ENCODE measurements around the gene FRMD4B. TPM values are rescaled to one million over a fixed set of nuclear protein-coding genes. Genes with fewer than 3 reads are reported as not detected.

The FRMD4B gene
- total and polyA plus RNA-seq, 2 donors (not counting 3 experiments of a cell fraction or from before 2014, with no cell fraction given): 66.4 to 89.7 TPM

GRCh38 chr3:69320871-69321271 lies 65.0 kb downstream of the FRMD4B start:
- no TSS peak for BruUV-seq (replicated peaks)
- POLR2A ChIA-PET: interaction anchor here (0.7 kb wide), 1 partner anchor 10 kb away, joined by 3 read pairs; no protein-coding TSS in a partner anchor
- CTCF ChIA-PET: interaction anchor here (0.8 to 3.5 kb wide), 9 partner anchors 9 to 160 kb away, joined by 3 to 16 read pairs (median 4); partner anchors contain the start of gene FRMD4B
- Histone ChIP-seq H4K20me1 (replicated peaks; ENCODE audit: control insufficient read depth, extremely low read depth, insufficient read depth, low read length) (peaks cover 7% of the 10 kb centered on the region), H3K9ac (replicated peaks; ENCODE audit: extremely low read depth, insufficient read depth, low read length) (no peak overlapping the region), H3K4me1 (ENCODE audit: control insufficient read depth, extremely low read depth, insufficient read depth, low read length) (peaks cover 3% of the 10 kb centered on the region), H2AFZ (ENCODE audit: low read depth, low read length) (no peak overlapping the region), H3K4me3 (replicated peaks in 1 of 3; ENCODE audit: insufficient read depth in 1 of 3, low read depth in 1 of 3, low read length in 3 of 3) (no peak overlapping the region), H3K79me2 (ENCODE audit: control insufficient read depth, insufficient read depth, low read length) (peaks cover 75% of the 10 kb centered on the region), H3K27me3 (ENCODE audit: control insufficient read depth in 2 of 2, insufficient read depth in 2 of 2, low read length in 2 of 2) (no peaks in the 10 kb centered on the region), H3K9me1 (replicated peaks; ENCODE audit: control insufficient read depth, extremely low read depth, insufficient read depth, low read length) (no peaks in the 10 kb centered on the region), H3K9me3 (replicated peaks; ENCODE audit: control insufficient read depth, insufficient read depth, low read length) (no peaks in the 10 kb centered on the region), H3K27ac (ENCODE audit: insufficient read depth, low read depth, low read length) (no peak overlapping the region), H3K4me2 (ENCODE audit: insufficient read depth, low read length) (no peak overlapping the region), H3K36me3 (ENCODE audit: control insufficient read depth in 2 of 2, extremely low read depth in 1 of 2, insufficient read depth in 2 of 2, low read length in 2 of 2) (peaks cover 0 to 3% of the 10 kb centered on the region in 2 experiments)
- DNase-seq (ENCODE audit: low read depth, low spot score) (no peak), FAIRE-seq (no peak)
- dilution Hi-C loops (cut with MboI; ENCODE audit: extremely low pct_ligation_motif_present, low sequenced_read_pairs): loop anchor here (10.0 kb wide), 1 partner anchor 104 kb away; no protein-coding TSS in a partner anchor
- TF ChIP-seq CTCF (IDR thresholded peaks at IDR 0.05; ENCODE audit: extremely low read depth in 1 of 2, insufficient read depth in 1 of 2, low read depth in 1 of 2, low read length in 2 of 2) (no peak), JUN (IDR thresholded peaks at IDR 0.05; ENCODE audit: borderline replicate concordance, insufficient read depth, insufficient read length, low read depth) (no peak), MYC (IDR thresholded peaks at IDR 0.05; ENCODE audit: low read depth, low read length) (no peak), POLR2AphosphoS5 (IDR thresholded peaks at IDR 0.05; ENCODE audit: insufficient read depth, low read depth, low read length) (no peak), MAX (IDR thresholded peaks at IDR 0.05; ENCODE audit: insufficient read depth, insufficient read length) (no peak), POLR2A (IDR thresholded peaks at IDR 0.05; ENCODE audit: low read depth, low read length) (no peak), EZH2 (IDR thresholded peaks at IDR 0.05; ENCODE audit: borderline replicate concordance, low read depth, low read length, severe bottlenecking) (no peak), GATA2 (IDR thresholded peaks at IDR 0.05; ENCODE audit: insufficient read depth, insufficient read length, low read depth, low read length) (no peak), FOS (IDR thresholded peaks at IDR 0.05; ENCODE audit: borderline replicate concordance, insufficient read depth, low read length) (no peak)
- intact Hi-C loops (cut with micrococcal nuclease): loop anchor here (5.0 kb wide), 1 partner anchor 351 kb away; no protein-coding TSS in a partner anchor

Measured in endothelial cell of umbilical vein (primary cell).